ENCODE data around the gene GPHN. TPM values are rescaled to one million over a fixed set of nuclear protein-coding genes. Genes with fewer than 3 reads are reported as not detected.
A peak's percentile ranks its signal among the peaks of the same experiment; 100 is the strongest.

Gene GPHN
- total and polyA plus RNA-seq, 2 of the 8 experiments (the other 6 are each of a cell fraction or from before 2014, with no cell fraction given): 6.0 to 16.0 TPM

DNA sequence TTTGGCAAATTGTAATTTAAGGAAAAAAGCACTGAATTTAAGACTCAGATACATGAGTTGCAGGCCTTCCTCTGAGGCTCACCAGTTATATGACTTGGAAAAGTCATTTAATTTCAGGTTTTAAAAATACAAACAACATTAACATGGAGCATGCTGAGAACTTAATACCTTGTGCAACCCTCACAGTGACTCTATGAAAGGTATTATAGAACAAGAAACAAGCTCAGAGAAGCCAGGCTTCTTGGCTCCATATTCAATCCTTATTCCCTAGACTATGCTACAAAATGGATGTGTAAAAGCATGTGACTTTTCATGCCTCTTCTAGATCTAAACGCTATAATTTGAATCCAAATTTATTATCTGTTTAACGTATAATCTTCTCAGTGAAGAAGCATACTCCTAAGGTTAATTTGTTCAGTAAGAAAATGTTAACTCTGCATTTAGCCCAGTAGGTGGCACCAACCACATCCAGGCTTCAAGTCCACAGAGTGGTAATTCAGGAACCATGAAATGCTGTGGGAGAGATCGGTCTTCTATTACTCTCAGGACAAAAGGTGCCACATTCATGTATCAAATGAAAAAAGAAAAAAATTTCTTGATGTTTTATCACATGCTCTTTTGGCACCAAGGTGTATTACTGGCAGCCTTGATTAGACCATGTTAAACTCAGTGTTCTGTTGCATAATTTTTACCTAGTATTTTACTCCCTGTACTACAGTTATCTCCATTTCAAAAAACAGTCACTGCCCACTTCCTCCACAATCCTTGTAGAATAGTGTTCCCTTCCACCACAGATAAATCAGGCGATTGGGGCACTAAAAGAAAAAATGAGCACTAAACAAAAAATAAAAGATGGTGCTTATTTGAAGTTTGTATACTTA, 12.5 kb upstream of the GPHN start:
- Histone ChIP-seq H3K4ac (replicated peaks; ENCODE audit: insufficient read length, low read depth, low read length) (no peak overlapping the region), H3K18ac (ENCODE audit: extremely low read depth, low read length) (no peak overlapping the region), H4K8ac (ENCODE audit: extremely low read depth, insufficient read depth, low read length) (no peak overlapping the region), H3K23me2 (ENCODE audit: low read depth, low read length) (no peaks in the 10 kb centered on the region), H4K5ac (ENCODE audit: insufficient read length, low read depth, low read length) (no peak overlapping the region), H3K27ac (ENCODE audit: low read depth, low read length) (no peak overlapping the region), H3K79me1 (ENCODE audit: low read depth, low read length) (no peaks in the 10 kb centered on the region), H3K4me3 (ENCODE audit: extremely low read depth in 1 of 4, insufficient read depth in 2 of 4, low read depth in 3 of 4, low read length in 4 of 4) (no peak overlapping the region), H2BK20ac (ENCODE audit: low read length) (no peak overlapping the region), H4K91ac (replicated peaks; ENCODE audit: insufficient read length, low read length) (no peak overlapping the region), H2BK15ac (ENCODE audit: low read length) (no peak overlapping the region), H3K4me2 (ENCODE audit: insufficient read depth in 1 of 2, low read depth in 2 of 2, low read length in 2 of 2) (no peak overlapping the region), H3K4me1 (replicated peaks in 1 of 4; ENCODE audit: control insufficient read depth in 3 of 4, insufficient read depth in 4 of 4, low read length in 3 of 4) (no peaks in the 10 kb centered on the region), H3K9me3 (ENCODE audit: insufficient read depth in 2 of 2, low read depth in 1 of 2, low read length in 1 of 2) (no peaks in the 10 kb centered on the region), H4K20me1 (replicated peaks in 1 of 2; ENCODE audit: control insufficient read depth in 1 of 2, insufficient read depth in 2 of 2, low read length in 2 of 2) (no peaks in the 10 kb centered on the region), H2BK120ac (replicated peaks; ENCODE audit: low read depth, low read length) (no peak overlapping the region), H3K9ac (replicated peaks in 1 of 4; ENCODE audit: extremely low read depth in 1 of 4, low read depth in 3 of 4, low read length in 3 of 4) (no peak overlapping the region), H2BK5ac (ENCODE audit: low read depth, low read length) (no peak overlapping the region), H2AK5ac (ENCODE audit: low read depth, low read length) (no peak overlapping the region), H3K79me2 (ENCODE audit: control insufficient read depth in 1 of 2, insufficient read depth in 2 of 2, low read length in 2 of 2) (no peaks in the 10 kb centered on the region), H3K56ac (replicated peaks; ENCODE audit: insufficient read length, low read depth, low read length) (no peak overlapping the region), H3K14ac (ENCODE audit: insufficient read length) (no peak overlapping the region), H3K23ac (ENCODE audit: insufficient read length) (no peak overlapping the region), H3K36me3 (ENCODE audit: control insufficient read depth in 2 of 4, insufficient read depth in 4 of 4, low read length in 3 of 4) (no peaks in the 10 kb centered on the region), H2AFZ (ENCODE audit: low read length) (no peak overlapping the region; the same call in 1 of the 2 replicates), H2BK12ac (ENCODE audit: low read depth, low read length) (no peak overlapping the region), H3K27me3 (replicated peaks in 1 of 4; ENCODE audit: control insufficient read depth in 3 of 4, extremely low read depth in 1 of 4, insufficient read depth in 3 of 4, low read length in 3 of 4) (no peaks in the 10 kb centered on the region)
- no peak for DNase-seq (ENCODE audit: low read depth in 1 of 2, low spot score in 2 of 2)
- ChIA-PET POLR2A (ENCODE audit: partially characterized antibody) (interaction anchor here (1.3 kb wide), 1 partner anchor 13 kb away, joined by 3 read pairs; the partner anchor contains the start of gene GPHN), CTCF (ENCODE audit: partially characterized antibody) (interaction anchor here (0.7 to 1.9 kb wide), 8 partner anchors 8 to 167 kb away, joined by 3 to 5 read pairs (median 4); partner anchors contain the start of gene GPHN)
- peak; percentile 85 for FAIRE-seq
- 33% methylated on average over 4 of the region's 4 CpGs; no CpG with 5 or more reads in 1 of the 2 experiments for WGBS, 2 experiments (ENCODE audit: extremely low coverage in 1 of 2, insufficient coverage in 1 of 2, insufficient read length in 1 of 2, insufficient replicate concordance in 2 of 2, low coverage in 1 of 2, low lambda C conversion rate in 2 of 2, missing lambda C conversion rate in 1 of 2)
- TF ChIP-seq TAF7 (optimal IDR thresholded peaks at IDR 0.05; ENCODE audit: borderline replicate concordance, low read depth, low read length) (no peak), SUZ12 (IDR thresholded peaks at IDR 0.05; ENCODE audit: low read length) (no peak), TAF1 (IDR thresholded peaks at IDR 0.05; ENCODE audit: low read depth, low read length) (no peak), RAD21 (IDR thresholded peaks at IDR 0.05 in 1 of 2, conservative IDR thresholded peaks at IDR 0.05 in 1 of 2; ENCODE audit: low read depth in 2 of 2, low read length in 2 of 2) (peak; percentile 59 to 71), RNF2 (IDR thresholded peaks at IDR 0.05; ENCODE audit: borderline replicate concordance, low read depth, low read length, missing control alignments, poor library complexity, severe bottlenecking) (no peak), CHD2 (IDR thresholded peaks at IDR 0.05; ENCODE audit: low read length) (no peak), NANOG (IDR thresholded peaks at IDR 0.05; ENCODE audit: insufficient read depth, low read depth, low read length, poor library complexity, severe bottlenecking) (no peak)
- TF ChIP-seq, protein P1, sequence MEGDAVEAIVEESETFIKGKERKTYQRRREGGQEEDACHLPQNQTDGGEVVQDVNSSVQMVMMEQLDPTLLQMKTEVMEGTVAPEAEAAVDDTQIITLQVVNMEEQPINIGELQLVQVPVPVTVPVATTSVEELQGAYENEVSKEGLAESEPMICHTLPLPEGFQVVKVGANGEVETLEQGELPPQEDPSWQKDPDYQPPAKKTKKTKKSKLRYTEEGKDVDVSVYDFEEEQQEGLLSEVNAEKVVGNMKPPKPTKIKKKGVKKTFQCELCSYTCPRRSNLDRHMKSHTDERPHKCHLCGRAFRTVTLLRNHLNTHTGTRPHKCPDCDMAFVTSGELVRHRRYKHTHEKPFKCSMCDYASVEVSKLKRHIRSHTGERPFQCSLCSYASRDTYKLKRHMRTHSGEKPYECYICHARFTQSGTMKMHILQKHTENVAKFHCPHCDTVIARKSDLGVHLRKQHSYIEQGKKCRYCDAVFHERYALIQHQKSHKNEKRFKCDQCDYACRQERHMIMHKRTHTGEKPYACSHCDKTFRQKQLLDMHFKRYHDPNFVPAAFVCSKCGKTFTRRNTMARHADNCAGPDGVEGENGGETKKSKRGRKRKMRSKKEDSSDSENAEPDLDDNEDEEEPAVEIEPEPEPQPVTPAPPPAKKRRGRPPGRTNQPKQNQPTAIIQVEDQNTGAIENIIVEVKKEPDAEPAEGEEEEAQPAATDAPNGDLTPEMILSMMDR (IDR thresholded peaks at IDR 0.05; ENCODE audit: control extremely low read depth in 1 of 3, insufficient read depth in 1 of 3, low read depth in 1 of 3, low read length in 3 of 3): peak in 2 of 3 experiments; percentile 59 to 73; a peak in 3 of 4 replicates

Measured in H1 (cell line).